ENCODE data around the gene SMCHD1. TPM values are rescaled to one million over a fixed set of nuclear protein-coding genes. Genes with fewer than 3 reads are reported as not detected.
A peak's percentile ranks its signal among the peaks of the same experiment; 100 is the strongest.
"Not testable (repeated sequence)": the region's sequence is repeated elsewhere in the genome, so short reads cannot be mapped to it uniquely, and the experiment has no call there.

Gene SMCHD1
- total RNA-seq, 1 donor from 2014 or later: 29.7 TPM

GRCh38 chr18:2797951-2798350 is 142.4 kb downstream of the SMCHD1 start:
- H3K36me3 Mint-ChIP-seq (ENCODE audit: low read depth, unreplicated experiment): peaks cover 3% of the 10 kb centered on the region
- Histone ChIP-seq H3K4me2 (ENCODE audit: low read length) (no peak overlapping the region), H3K4me3 (ENCODE audit: insufficient read depth, low read depth, low read length) (no peak overlapping the region), H2AFZ (ENCODE audit: low read depth, low read length) (no peak overlapping the region), H3K4me1 (ENCODE audit: insufficient read depth, low read length) (no peaks in the 10 kb centered on the region), H3K27ac (ENCODE audit: low read depth, low read length) (no peak overlapping the region), H4K20me1 (ENCODE audit: insufficient read depth, low read length) (no peaks in the 10 kb centered on the region), H3K36me3 (ENCODE audit: insufficient read depth, low read length) (peaks cover 23% of the 10 kb centered on the region), H3K9ac (ENCODE audit: low read length) (no peak overlapping the region), H3K27me3 (ENCODE audit: insufficient read depth, low read length) (no peaks in the 10 kb centered on the region), H3K9me3 (ENCODE audit: insufficient read depth, low read depth, low read length) (no peaks in the 10 kb centered on the region), H3K79me2 (ENCODE audit: insufficient read depth, low read length) (no peaks in the 10 kb centered on the region)
- no peaks in the 10 kb centered on the region for H3K4me1 Mint-ChIP-seq (ENCODE audit: low read depth, unreplicated experiment)
- H3K4me3 Mint-ChIP-seq (ENCODE audit: unreplicated experiment): no peak overlapping the region
- no peaks in the 10 kb centered on the region for H3K27me3 Mint-ChIP-seq (ENCODE audit: low read depth, unreplicated experiment)
- DNase-seq (ENCODE audit: low read depth) (no peak), FAIRE-seq (peak; percentile 20)
- no peak overlapping the region for H3K27ac Mint-ChIP-seq (ENCODE audit: unreplicated experiment)
- no peaks in the 10 kb centered on the region for H3K9me3 Mint-ChIP-seq (ENCODE audit: unreplicated experiment)
- TF ChIP-seq EZH2 (IDR thresholded peaks at IDR 0.05; ENCODE audit: insufficient read depth, low read length): no peak

- H3K27ac Mint-ChIP-seq (ENCODE audit: unreplicated experiment): no peak overlapping the region
- H3K9me3 ChIP-seq (ENCODE audit: insufficient read depth, low read depth, low read length): no peaks in the 10 kb centered on the region
Measured at GRCh38 chr18:2799369-2799768, 143.8 kb downstream of the SMCHD1 start.

GRCh38 chr18:2805970-2806943 is 150.7 kb downstream of the SMCHD1 start:
- no peaks in the 10 kb centered on the region for H3K36me3 Mint-ChIP-seq (ENCODE audit: low read depth, unreplicated experiment)
- Histone ChIP-seq H3K4me3 (ENCODE audit: insufficient read depth, low read depth, low read length) (peak overlapping the region; percentile 16), H3K27me3 (ENCODE audit: insufficient read depth, low read length) (no peaks in the 10 kb centered on the region), H4K20me1 (ENCODE audit: insufficient read depth, low read length) (no peaks in the 10 kb centered on the region), H2AFZ (ENCODE audit: low read depth, low read length) (no peak overlapping the region), H3K79me2 (ENCODE audit: insufficient read depth, low read length) (no peaks in the 10 kb centered on the region), H3K4me1 (ENCODE audit: insufficient read depth, low read length) (peaks cover 7% of the 10 kb centered on the region), H3K9me3 (ENCODE audit: insufficient read depth, low read depth, low read length) (no peaks in the 10 kb centered on the region), H3K36me3 (ENCODE audit: insufficient read depth, low read length) (peaks cover 5% of the 10 kb centered on the region), H3K9ac (ENCODE audit: low read length) (no peak overlapping the region), H3K4me2 (ENCODE audit: low read length) (peak overlapping the region; percentile 13), H3K27ac (ENCODE audit: low read depth, low read length) (peak overlapping the region; percentile 17)
- DNase-seq (ENCODE audit: low read depth): peak; percentile 26
- no peak overlapping the region for H3K4me3 Mint-ChIP-seq (ENCODE audit: unreplicated experiment)
- peaks cover 11% of the 10 kb centered on the region for H3K4me1 Mint-ChIP-seq (ENCODE audit: low read depth, unreplicated experiment)
- H3K27ac Mint-ChIP-seq (ENCODE audit: unreplicated experiment): peak overlapping the region; percentile 59
- peak; percentile 9 for FAIRE-seq
- TF ChIP-seq CTCF (IDR thresholded peaks at IDR 0.05; ENCODE audit: insufficient read depth, low read depth, low read length) (no peak), EZH2 (IDR thresholded peaks at IDR 0.05; ENCODE audit: insufficient read depth, low read length) (no peak)
- peaks cover 7% of the 10 kb centered on the region for H3K9me3 Mint-ChIP-seq (ENCODE audit: unreplicated experiment)
- no peaks in the 10 kb centered on the region for H3K27me3 Mint-ChIP-seq (ENCODE audit: low read depth, unreplicated experiment)

More at GRCh38 chr18:2799369-2799768, 143.8 kb downstream of the SMCHD1 start:
- no peak overlapping the region for H3K9ac ChIP-seq (ENCODE audit: low read length)
- Mint-ChIP-seq H3K27me3 (ENCODE audit: low read depth, unreplicated experiment) (no peaks in the 10 kb centered on the region), H3K4me1 (ENCODE audit: low read depth, unreplicated experiment) (no peaks in the 10 kb centered on the region), H3K36me3 (ENCODE audit: low read depth, unreplicated experiment) (peaks cover 3% of the 10 kb centered on the region), H3K9me3 (ENCODE audit: unreplicated experiment) (no peaks in the 10 kb centered on the region), H3K4me3 (ENCODE audit: unreplicated experiment) (no peak overlapping the region)
- peaks cover 23% of the 10 kb centered on the region for H3K36me3 ChIP-seq (ENCODE audit: insufficient read depth, low read length)
- TF ChIP-seq CTCF (IDR thresholded peaks at IDR 0.05; ENCODE audit: insufficient read depth, low read depth, low read length) (no peak), EZH2 (IDR thresholded peaks at IDR 0.05; ENCODE audit: insufficient read depth, low read length) (no peak)
- no peak overlapping the region for H3K4me2 ChIP-seq (ENCODE audit: low read length)
- H3K27me3 ChIP-seq (ENCODE audit: insufficient read depth, low read length): no peaks in the 10 kb centered on the region
- no peaks in the 10 kb centered on the region for H4K20me1 ChIP-seq (ENCODE audit: insufficient read depth, low read length)
- DNase-seq (ENCODE audit: low read depth) (no peak), FAIRE-seq (no peak)
- H3K27ac ChIP-seq (ENCODE audit: low read depth, low read length): no peak overlapping the region
- H3K4me3 ChIP-seq (ENCODE audit: insufficient read depth, low read depth, low read length): no peak overlapping the region
- no peak overlapping the region for H2AFZ ChIP-seq (ENCODE audit: low read depth, low read length)
- no peaks in the 10 kb centered on the region for H3K4me1 ChIP-seq (ENCODE audit: insufficient read depth, low read length)
- no peaks in the 10 kb centered on the region for H3K79me2 ChIP-seq (ENCODE audit: insufficient read depth, low read length)

GRCh38 chr18:2808640-2809039 is 153.1 kb downstream of the SMCHD1 start:
- not testable (repeated sequence) for FAIRE-seq; H3K27ac Mint-ChIP-seq (ENCODE audit: unreplicated experiment)

More at GRCh38 chr18:2808640-2809039, 153.1 kb downstream of the SMCHD1 start:
- not testable (repeated sequence) for H3K9ac ChIP-seq (ENCODE audit: low read length); H3K4me3 ChIP-seq (ENCODE audit: insufficient read depth, low read depth, low read length); H3K27ac ChIP-seq (ENCODE audit: low read depth, low read length); H3K27me3 Mint-ChIP-seq (ENCODE audit: low read depth, unreplicated experiment); H3K4me2 ChIP-seq (ENCODE audit: low read length); H4K20me1 ChIP-seq (ENCODE audit: insufficient read depth, low read length); DNase-seq (ENCODE audit: low read depth); H3K36me3 Mint-ChIP-seq (ENCODE audit: low read depth, unreplicated experiment); H3K4me1 ChIP-seq (ENCODE audit: insufficient read depth, low read length); H3K9me3 ChIP-seq (ENCODE audit: insufficient read depth, low read depth, low read length); H3K27me3 ChIP-seq (ENCODE audit: insufficient read depth, low read length); H3K4me3 Mint-ChIP-seq (ENCODE audit: unreplicated experiment); H3K9me3 Mint-ChIP-seq (ENCODE audit: unreplicated experiment); H3K36me3 ChIP-seq (ENCODE audit: insufficient read depth, low read length); H3K79me2 ChIP-seq (ENCODE audit: insufficient read depth, low read length); H2AFZ ChIP-seq (ENCODE audit: low read depth, low read length)
- peaks cover 11% of the 10 kb centered on the region for H3K4me1 Mint-ChIP-seq (ENCODE audit: low read depth, unreplicated experiment)
